HG03575 (cell line): ENCODE measurements around the gene SCN3B.

Experiments
- ATAC-seq: cut with Tn5 transposase; IDR thresholded peaks from one replicate; pipeline ENCODE4 v1.9.1; 2021; ENCODE audit not compliant: unreplicated experiment, insufficient number of reproducible peaks, low FRiP score; ENCODE audit errors: extremely low read depth

SCN3B gene

DNA sequence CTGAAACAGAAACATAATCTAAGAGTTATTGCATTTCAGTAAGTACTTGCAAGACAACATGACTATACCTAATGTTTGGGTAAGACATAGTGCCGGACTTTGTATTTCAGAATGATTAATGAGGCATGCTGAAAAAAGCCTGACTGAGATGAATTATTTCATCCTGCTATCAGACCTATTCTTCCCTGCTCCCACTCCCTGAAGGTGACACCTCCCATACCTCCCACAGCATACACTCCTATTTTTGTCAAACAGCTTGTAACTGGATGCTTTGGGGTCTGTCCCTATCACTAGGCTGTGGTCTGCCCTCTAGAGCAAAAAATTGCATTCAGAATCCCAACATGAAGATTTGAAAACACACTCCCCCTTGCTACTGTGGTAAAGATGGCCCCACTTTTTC is 10.9 kb upstream of the SCN3B start:
- no peak for ATAC-seq

GRCh38 chr11:123659965-123660364 is 5.5 kb upstream of the SCN3B start:
- ATAC-seq = peak; percentile 87

GRCh38 chr11:123659311-123659710 is 4.9 kb upstream of the SCN3B start:
- no peak for ATAC-seq

GRCh38 chr11:123653827-123654565 is 428 bp downstream of the SCN3B start:
- no peak for ATAC-seq

DNA sequence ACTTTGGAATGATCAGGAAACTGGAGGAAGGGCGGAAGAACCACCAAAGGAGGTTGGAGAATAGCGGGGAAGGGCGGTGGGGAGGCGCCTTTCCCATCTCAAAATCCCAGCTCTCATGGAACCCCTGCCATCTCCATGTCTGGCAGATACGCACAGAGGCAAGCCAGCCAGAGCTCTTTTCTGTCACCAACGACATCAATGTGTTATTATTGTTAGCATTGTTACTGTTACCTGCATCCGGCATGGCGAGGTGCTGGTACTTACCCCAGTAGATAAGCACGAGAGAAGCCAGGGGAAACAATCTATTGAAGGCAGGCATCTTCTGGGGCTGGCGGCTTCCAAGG is 969 bp downstream of the SCN3B start:
- no peak for ATAC-seq

- ATAC-seq = no peak
Observed at GRCh38 chr11:123652599-123652998, 1.8 kb downstream of the SCN3B start.

- no peak for ATAC-seq
Observed at GRCh38 chr11:123650901-123651300, 3.5 kb downstream of the SCN3B start.

DNA sequence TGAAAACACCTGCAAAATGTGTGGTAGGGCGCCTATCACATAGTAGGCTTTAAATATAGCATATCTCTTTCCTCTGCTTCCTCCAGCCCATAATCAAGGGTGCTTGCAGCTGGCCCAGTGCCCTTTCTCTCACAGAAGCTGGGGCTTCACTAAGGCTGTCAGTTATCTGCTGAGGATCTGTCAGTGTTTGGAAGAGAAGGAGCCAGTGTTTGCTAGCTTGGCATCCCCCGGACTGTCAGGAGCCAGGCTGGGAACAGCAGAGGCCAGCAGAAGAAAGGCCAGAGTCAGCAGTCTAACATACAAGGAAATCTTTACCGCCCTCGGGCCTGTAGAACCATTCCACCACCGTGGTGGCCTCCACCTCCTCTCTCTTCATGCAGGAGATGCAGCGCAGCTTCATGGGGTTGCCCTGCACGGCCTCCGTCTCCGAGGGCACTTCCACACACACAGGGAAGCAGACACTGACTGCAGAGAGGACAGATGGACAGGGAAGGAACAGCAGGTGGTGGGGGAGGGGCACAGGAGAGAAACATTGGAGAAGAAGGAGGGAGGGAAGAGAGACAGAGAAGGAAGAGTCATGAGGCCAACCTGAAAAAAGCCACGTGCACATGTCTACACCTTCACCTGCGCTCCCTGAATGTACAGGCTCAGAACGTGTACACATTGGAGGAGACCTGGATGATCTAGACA is 9.0 kb downstream of the SCN3B start:
- no peak for ATAC-seq

DNA sequence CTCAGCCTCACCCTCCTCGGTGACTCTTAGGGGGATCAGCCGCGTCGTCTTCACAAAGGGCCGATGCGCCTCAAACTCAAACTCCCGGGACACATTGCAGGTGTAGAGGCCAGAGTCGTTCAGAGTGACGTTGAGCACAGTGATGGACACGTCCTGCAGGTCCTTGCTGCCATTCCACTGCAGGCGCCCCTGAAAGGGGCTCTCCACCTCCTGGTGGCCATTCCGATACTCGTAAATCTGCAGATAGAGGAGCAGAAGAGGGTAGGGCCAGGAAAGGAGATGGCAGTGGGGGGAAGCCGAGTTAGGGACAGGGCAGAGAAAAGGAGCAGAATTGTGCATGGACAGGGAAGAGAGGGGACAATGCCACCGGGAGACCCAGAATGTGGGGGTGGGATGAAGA is 12.0 kb downstream of the SCN3B start:
- ATAC-seq = no peak

- no peak for ATAC-seq
Observed at GRCh38 chr11:123641495-123641840, 13.0 kb downstream of the SCN3B start.

DNA sequence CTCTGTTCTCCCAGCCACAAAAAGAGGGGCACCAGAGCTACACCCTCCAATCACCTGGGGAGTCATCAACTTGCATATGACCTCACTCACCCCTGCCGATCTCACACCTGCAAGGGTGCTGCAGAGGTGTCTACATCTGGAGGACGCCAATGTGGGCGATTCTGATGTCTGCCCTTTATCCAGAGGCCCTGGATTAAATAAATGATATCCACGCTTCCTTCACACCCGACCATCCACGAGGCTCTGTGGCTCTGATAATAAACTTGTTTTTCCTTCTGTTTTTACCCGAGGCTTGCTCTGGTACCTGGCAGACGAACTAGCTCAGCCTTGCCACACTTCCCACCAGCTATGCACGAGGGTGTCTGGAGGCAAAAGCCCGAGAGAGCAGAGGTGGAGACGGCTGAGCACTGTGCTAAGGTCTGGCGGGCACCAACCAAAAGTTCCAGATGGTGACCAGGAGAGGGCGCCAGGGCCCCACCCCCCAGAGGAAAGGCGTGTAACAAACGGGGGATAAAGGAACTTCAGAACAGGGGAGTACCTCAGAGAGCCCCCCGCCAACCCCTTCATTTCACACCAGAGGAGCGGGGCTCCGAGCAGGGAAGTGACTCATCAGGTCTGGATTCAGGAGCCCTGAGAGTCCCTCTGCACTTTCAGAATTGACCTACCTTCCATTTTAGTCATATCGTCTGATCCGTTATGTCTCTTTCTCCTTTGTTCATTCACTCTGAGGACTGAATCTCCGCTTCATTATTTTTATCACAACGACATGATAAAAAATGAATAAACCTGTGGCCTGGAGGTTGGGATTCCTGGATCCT is 13.5 kb downstream of the SCN3B start:
- peak; percentile 74 for ATAC-seq

- ATAC-seq = no peak
Observed at GRCh38 chr11:123640029-123640428, 14.4 kb downstream of the SCN3B start.

- no peak for ATAC-seq
Observed at GRCh38 chr11:123630126-123630608, 24.3 kb downstream of the SCN3B start.

- no peak for ATAC-seq
Observed at GRCh38 chr11:123628936-123629683, 25.3 kb downstream of the SCN3B start.

- ATAC-seq = no peak
Observed at GRCh38 chr11:123624974-123625373, 29.4 kb downstream of the SCN3B start.

GRCh38 chr11:123622576-123622975 is 31.8 kb downstream of the SCN3B start:
- ATAC-seq = no peak

DNA sequence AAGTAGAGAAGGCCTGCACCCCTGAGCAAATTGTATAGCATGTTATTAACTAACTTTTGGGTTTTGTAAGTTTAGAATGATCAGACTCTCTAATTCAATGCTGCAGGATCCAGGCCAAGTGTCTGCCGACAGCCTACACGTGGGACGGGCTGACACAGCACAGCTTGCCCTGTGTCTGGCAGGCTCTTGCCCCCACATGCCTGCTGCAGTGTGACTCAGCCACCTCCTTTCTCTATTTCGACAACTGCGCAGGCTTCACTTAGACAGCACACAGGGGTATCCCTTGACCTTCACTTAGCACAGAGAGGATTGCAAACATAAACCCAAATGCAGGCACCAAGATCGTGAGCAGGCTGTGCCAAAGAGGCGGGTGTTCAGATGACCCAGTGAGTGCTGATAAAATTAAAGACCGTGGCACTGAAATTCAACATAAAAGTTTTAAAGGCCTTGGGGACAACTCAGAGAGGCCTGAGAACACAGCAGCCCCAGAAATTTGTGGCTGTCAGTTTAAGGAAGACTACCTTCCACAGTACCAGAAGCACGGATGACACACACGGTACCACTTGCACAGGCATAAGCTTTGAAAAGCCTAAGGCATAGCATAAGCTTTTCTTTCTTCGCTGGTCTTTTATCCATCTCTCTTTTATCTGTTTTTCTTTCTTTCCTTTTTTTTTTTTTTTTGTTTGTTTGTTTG is 37.8 kb downstream of the SCN3B start:
- no peak for ATAC-seq

- no peak for ATAC-seq
Observed at GRCh38 chr11:123611698-123612097, 42.7 kb downstream of the SCN3B start.

- ATAC-seq = no peak
Observed at GRCh38 chr11:123608945-123609344, 45.5 kb downstream of the SCN3B start.
